ENCODE measurements around the gene C1orf167. TPM values are rescaled to one million over a fixed set of nuclear protein-coding genes. Genes with fewer than 3 reads are reported as not detected.
A peak's percentile ranks its signal among the peaks of the same experiment; 100 is the strongest.

Gene C1orf167
- polyA plus RNA-seq, 1 donor, result 12.1 TPM

DNA sequence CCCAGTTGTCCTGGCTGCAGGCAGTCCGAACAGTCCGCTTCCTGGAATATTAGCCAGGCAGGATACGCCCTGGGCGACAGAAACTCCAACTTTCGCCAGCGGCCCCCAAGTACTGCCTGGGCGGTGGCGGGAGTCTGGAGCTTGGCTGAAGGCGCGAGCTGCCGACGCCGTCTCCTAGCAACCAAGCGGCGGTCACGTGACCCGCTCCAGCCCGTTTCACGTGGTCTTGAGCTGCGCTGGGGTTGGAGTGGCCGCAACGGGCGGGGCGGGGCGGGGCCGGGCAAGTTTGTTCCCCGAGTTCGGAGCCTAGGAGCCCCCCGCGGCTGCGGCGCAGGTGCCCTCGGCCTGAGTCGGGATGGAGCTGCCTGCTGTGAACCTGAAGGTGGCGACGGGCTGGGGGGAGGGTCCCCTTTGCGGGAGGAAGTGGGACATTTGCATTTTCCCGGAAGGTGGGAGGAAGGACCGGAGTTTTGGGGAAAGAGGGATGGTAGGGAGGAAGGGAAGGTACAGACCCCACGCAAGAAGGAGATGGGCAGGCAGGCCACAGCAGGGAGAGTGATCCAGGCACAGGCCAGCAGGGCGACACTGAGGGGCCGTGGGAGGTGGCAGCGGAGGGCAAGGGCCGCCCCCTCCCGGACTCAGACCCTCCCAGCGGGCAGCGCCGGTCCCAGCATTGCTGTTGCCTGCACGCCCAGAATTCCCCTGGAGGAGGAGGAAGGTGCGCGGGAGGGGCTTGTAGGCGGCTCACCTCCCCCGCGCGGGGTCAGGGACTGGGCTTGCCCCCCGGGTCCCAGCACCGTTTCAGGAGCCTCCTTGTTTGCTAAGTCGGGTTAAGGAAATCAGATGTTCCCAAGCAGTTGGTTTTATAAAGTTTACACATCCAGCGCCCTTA lies 25.9 kb upstream of the C1orf167 start, which contains the start of gene AGTRAP:
Gene AGTRAP (plus strand): TSS at position 283 of the 892 bp plus-strand sequence. CDS start 73 bp downstream, at position 356.
- DNase-seq (ENCODE audit: low read depth), result peak; percentile 87

DNA sequence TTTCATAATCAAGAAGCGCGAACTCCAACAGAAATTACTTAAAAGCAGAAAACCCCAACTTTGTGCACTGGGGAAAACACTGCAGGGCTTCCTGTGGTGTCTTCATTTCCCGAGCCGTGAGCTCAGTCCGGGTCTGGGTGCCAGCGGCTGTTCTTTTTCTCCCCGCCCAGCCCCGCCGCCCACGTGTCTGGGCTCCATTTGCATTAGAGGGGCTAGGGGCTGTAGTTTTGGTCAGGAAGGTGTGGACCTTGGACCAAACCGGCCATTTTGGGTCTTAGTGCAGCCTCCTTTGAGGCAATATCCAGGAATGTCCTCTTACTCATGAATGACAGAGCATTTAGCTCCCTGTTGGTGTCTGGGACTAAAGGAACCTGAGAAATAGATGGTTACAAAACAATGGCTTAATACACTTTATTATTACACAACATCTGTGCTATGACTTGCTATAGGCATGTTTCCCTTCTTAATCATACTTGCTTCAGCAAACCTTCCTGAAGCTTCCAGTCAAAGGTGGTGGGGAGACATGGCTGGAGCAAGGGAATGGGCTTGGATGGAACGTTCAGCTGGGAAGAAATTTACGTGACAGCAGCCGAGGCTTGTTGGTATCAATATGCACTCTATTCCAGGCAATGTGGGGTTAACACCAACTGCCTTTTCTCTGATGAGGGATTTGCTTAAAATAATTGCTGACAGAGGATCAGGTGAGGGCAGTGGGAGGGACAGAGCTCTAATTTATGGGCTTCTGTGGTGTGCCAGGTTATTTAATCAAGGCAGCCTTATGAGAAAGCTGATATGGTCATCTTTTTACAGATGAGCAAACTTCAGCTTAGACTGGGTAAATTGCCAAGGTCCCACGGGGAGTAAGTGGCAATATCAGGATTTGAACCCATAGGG lies 25.0 kb upstream of the C1orf167 start:
- no peak for DNase-seq (ENCODE audit: low read depth)

DNA sequence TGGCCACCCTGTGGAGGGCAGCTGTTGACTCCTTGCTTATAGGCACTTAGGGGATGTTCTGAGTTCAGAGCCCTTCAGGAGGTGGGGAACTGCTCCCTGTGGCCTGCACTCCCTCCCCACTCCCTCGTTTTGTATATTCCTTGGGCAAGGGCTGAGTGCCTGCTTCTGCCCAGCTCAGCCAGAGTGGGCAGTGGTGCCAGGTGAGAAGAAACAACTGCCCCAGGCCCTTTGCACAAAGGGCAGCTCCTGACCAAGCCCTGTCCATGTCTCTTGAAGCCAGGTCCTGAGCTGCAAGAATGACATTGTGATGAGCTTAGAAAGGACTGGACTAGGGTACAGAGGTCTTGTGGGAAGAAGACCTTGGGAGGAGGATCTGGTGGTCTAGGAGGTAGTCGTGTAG lies 23.9 kb upstream of the C1orf167 start:
- DNase-seq (ENCODE audit: low read depth), result no peak

DNA sequence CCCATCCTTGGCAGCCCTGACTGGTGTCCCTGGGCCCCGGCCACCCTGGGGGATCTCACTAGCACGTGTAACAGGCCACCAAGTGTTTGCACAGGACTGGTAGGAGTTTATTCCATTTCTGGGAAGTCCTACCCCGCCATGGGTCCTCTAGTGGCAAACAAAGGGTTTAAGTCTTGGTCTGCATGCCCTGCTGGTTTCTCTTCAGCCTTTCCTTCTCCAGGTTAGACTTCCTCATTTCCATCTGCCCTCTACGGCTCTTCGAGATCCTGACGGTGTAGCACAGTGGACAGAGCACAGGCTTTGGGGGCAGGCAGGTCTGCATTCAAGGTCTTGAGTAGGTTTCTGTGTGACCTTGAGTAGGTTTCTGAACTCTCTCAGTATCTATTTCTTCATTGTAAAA lies 23.2 kb upstream of the C1orf167 start:
- DNase-seq (ENCODE audit: low read depth), result no peak

DNA sequence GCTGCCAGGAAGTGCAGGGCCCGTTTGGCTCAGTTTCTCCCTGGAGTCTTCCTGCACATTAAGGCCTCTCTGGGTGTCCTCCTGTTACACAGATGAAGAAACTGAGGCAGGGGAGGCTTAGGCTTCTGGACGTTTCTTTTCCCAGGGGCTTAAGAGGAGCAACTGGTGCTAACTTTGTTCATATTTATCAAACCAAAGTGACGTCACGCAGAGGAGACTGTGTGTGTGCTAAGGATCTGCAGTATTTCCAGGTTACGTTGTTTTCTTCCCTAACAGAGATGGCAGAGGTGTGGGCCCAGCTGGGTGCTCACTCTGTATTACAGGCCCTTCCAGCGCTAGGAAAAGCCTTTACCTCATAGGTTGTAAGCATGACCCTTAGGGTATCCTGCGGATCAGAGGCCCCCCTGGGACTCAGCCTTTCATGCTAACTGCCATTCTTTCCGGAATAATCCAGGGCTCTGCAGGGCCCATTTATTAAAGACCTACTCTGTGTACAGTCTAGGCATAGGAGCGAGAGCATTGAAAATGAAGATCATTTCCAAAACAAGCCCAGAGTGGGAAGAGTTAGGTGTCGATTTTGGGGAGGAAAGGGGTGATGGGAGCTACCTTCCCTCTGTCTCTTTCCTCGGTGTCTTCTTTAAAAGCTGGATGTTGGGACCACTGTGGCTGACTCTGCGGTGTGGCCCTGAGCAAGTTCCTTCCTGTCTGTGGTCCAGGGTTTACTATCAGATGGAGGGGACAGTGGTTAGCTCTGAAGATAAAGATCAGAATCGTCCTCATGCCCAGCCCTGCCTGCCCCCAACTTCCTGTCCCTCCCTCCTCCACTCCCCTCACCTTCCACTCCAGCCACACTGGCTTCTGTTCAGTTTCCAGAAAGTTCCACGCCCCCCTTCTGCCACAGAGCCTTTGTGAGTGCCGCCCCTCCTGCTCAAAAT lies 21.5 kb upstream of the C1orf167 start:
- no peak for DNase-seq (ENCODE audit: low read depth)

DNA sequence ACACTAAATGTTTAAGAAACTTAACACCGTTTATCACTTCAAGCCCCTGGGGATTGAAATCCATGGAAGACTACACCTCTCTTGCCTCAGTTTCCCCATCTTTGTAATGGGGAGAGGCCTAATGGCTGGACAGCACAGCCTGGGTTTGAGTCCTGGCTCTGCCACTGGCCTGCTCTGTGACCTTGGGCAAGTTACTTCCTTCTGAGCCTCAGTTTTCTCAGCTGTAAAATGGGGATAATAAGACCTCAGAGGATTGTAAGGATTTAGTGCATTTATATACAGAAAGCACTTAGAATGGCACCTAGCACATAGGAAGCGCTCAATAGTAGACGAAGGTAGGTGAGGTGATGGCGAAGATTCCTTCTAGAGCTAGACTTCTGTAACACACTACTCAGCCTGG lies 20.5 kb upstream of the C1orf167 start:
- DNase-seq (ENCODE audit: low read depth), result no peak

DNA sequence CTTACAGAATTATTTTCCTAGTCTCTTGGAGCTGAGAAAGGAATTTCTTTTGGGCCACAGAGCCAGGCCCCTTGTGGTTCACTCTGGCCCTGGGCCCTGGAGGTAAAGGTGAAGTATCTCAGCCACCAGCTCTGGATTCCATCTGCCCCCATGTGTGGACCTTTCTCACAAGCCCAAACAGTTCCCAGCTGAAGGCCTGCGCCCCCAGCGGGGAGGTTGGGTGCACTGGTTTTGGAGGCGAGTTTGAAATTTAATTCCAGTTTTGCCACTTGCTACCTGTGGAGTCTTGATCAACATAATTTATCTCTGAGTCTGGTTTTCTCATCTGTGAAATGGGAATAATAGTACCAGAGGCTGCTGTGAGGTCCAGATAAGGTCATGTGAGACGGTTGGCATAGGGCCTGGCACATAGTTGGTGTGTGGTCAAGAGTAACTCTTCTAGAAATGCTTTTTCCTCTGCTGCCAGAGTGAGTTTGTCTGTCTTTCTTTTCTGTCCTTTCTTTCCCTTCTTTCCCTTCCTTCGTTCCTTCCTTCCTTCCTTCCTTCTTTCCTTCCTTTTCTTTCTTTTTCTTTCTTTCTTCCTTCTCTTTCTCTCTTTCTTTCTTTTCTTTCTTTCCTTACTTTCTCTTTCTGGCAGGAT lies 20.0 kb upstream of the C1orf167 start:
- no peak for DNase-seq (ENCODE audit: low read depth)

DNA sequence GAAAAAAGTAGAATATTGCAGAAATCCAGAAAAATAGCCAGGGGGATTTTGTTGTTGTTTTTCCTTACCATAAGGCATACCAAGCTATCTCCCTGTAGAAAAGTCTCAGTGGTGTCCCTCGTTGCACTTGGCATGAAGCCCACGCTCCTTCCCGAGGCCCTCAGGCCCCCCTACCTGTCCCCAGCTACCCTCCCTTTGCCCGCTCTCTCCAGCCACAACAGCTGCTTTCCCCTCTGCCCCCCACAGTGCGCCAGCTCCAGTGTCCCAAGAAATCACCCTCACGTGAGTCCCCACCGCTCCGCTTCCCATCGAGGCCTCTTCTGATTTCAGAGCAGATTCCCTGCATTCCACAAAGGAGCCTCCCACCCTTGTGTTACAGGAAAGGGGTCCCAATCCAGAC lies 17.7 kb upstream of the C1orf167 start:
- DNase-seq (ENCODE audit: low read depth), result no peak

DNA sequence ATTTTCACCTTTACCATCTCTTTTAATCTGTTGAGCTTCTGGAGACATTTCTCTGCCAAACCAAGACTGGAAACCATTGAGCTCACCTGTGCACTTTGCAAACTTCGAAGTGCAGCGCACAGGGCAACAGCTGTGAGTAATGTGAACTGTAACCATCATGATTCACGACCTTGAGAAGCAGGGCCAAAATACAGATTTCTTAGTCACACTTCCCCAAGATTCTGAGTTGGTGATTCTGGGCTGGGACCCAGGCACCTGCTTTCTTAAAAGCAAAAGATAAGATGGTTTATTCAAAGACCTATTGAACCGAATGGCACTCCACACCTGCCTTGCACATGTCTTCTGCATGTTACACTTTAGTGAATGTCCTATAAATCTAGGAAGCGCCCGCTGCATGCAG lies 15.9 kb upstream of the C1orf167 start:
- DNase-seq (ENCODE audit: low read depth), result no peak

DNA sequence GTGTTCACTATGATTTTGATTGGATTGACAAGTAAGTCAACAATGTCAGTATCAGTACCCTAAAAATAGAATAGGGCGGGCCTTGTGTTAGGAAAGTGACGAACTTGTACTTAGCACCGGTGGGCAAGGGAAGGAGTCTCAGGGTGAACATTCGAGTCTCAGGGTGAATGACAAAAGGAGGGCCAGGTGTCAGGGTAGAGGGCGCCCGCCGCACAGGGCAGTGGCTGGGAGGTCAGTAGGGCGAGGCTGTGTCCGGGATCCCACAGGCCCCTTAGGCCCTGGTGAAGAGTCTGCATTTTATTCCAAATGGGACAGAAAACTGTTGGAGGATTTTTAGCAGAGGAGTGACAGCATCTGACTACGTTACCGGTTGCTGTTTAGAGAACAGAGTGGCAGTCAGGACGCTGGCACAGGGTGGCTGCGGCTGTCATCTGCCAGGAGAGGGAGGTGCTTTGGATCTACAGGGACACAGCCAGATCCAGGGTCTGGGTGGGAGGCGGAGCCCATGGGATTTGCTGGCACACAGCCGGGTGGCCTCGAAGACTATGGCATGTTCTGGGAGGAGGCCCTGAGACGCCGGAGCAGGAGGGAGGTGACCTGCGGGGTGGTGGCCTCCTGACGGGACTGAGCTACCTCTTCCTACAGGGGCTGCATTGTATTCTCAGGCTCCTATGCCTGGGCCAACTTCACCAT lies 15.1 kb upstream of the C1orf167 start:
- no peak for DNase-seq (ENCODE audit: low read depth)

DNA sequence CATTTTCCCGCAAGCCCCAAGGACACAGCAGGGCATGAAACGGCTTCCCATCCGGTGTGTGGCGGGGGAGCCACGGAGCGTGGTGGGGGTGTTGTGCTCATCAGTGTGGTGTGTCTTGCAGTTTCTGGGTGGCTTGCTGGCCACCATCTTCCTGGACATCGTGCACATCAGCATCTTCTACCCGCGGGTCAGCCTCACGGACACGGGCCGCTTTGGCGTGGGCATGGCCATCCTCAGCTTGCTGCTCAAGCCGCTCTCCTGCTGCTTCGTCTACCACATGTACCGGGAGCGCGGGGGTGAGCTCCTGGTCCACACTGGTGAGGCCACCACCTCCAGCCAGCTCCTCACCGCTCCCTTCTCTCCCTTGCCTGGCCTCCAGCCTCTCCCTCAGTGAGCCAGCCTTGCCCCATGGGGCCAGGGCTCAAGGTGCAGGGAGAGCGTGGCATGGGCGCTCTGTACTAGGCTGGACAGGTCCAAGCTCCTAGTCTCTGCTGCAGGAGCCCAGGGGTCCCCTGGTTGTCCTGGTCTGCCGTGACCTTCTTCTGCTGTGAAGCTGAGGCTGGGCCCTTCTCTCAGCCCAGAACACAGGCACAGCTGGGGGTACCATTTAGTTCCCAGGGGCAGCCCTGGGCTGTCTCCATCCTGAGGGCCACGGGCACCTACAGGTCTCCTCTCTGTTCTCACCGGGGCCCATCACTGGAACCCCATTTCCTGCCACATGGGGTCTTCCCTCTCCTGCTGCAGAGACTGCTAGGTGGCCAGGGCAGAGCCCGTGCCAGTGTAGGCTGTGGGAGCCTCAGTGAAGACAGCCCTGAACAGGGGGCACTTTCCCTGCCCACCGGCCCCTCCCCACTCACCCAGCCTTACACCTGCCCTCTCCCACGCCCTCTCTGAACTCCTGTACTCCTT lies 13.4 kb upstream of the C1orf167 start:
- no peak for DNase-seq (ENCODE audit: low read depth)

DNA sequence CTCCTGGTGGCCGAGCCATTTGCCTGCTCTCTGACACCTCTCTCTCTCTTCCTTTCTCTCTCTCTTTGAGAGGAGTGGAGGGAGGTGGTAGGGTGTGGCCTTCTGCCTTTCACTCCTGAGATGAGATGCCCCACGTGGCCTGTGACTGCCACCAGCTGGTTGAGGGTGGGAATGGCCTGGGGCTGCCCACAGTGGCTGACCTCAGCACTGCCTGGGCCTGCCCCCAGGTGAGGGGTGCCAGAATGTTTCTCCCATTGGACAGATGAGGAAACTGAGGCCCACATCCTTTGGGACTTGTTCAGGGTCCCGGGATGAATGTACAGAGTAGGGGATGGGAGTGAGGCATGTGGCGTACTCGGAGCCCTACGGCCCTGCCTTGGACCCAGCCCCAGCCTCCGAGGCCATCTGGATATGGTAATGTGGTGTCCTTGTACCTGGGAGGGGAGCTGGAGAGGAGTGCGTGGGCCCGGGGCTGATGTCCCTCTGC lies 12.7 kb upstream of the C1orf167 start:
- DNase-seq (ENCODE audit: low read depth), result no peak

DNA sequence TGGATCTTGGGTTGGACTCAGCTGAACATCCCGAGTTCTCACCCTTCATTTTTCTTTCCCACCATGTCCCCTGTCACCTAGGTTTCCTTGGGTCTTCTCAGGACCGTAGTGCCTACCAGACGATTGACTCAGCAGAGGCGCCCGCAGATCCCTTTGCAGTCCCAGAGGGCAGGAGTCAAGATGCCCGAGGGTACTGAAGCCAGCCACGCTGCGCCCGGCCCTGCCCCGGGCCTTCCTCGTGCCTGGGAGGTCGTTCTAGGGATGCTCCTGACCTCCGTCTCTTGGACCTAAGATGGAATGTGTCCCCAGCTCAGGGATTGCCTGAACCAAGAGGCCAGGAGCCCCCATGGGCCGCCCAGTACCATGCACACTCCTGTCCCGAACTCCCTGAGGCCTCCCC lies 12.0 kb upstream of the C1orf167 start:
- no peak for DNase-seq (ENCODE audit: low read depth)

DNA sequence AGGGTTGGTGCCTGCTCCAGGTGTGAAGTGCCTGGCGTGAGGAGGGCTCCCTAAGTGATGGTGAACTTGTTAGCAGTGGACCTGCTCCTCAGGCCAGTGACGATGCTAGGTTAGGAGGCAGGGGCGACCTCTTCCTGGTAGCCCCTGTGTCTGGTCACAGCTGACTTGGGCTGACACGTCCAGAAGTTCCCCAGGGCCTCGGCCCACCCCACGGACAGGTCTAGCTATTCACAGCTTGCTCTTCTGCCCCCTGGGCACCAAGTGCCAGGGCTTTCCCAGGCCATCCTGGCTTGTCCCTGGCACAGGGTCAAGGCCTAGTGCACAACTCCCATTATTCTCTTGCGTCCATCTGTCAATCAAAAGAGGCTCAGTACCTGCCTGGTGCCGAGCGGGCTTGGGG lies 10.9 kb upstream of the C1orf167 start:
- DNase-seq (ENCODE audit: low read depth), result no peak

DNA sequence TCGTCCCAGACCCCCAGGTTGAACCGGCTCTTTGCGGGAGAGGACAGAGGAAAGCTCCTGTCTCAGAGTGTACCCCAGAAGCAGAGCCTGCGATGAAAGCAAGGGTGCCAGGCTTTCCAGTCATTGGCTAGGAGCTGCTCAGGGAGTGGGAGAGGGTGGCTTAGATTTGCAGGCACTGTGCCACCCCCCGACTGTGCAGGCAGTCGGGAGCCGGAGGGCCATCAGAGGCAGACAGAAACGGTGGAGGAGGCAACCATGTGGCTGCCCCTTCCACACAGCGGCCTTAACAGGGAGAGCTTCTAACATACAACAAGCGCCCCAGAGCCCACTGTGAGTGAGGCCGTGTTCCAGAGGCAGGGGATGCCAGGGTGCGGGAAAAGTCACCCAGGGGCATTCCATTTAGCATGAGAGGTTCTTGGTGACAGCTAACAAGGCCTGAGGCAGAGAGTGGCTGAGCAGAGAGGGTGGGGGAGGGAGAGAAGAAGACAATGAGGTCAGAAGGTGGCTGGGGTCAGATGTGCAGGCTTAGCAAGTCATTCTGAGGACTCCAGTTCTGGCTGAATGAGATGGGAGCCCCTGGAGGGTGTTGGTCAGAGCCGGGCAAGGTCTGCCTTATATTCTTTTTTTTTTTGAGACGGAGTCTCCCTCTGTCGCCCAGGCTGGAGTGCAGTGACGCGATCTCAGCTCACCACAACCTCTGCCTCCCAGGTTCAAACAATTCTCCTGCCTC lies 9.5 kb upstream of the C1orf167 start:
- DNase-seq (ENCODE audit: low read depth), result no peak

DNA sequence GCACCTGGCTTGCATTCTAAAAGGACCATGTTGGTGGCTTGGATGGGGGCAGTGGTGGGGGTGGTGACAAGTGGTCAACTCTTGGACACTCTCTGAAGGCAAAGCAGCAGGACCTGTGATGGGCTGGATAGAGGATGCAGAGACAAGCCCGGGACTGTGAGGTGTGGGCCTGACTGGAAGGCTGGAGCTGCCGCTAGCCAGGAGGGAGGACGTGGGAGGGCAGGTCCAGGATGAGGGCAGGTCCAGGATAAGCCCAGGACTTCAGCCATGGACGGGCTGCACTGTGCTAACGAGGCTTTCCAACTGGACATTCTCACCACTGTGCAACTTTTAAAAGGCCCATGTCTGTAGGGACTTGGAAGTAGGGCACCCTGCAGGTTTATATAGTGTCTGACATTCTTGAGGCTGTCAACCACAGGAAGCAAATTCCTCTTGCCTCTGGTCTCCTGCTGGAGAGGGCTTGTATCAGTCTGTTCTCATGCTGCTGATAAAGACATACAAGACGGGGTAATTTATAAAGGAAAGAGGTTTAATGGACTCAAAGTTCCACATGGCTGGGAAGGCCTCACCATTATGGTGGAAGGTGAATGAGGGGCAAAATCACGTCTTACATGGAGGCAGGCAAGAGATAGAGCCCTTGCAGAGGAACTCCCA lies 8.3 kb upstream of the C1orf167 start:
- DNase-seq (ENCODE audit: low read depth), result no peak

DNA sequence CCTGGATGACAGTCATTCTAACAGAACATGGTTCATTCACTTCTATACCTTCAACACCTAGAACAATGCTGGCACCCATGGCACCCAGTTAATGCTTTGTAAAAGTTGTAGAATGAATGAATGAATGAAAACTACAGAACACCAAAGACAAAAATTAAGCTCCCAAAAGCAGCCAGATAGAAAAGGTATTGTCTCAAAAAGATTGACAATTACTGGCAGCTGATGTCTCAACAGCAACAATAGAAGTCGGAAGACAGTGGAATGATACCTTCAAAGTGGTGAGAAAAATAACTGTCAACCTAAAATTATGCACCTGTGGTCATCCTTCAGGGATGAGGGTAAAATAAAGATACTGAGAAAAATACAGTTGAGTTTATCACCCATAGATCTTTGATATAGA lies 4.9 kb upstream of the C1orf167 start:
- DNase-seq (ENCODE audit: low read depth), result no peak

DNA sequence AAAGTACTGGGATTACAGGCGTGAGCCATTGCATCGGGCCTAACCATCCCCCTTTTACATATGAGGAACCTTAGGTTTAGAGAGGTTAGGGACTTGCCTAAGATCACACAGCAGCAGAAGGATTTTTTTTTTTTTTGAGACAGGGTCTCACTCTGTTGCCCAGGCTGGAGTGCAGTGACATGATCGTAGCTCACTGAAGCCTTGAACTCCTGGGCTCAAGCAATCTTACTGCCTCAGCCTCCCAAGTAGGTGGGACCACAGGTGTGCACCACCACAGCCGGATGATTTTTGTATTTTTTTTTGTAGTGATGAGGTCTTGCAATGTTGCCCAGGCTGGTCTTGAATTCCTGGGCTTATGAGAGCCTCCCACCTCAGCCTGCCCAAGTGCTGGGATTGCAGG lies 2.2 kb upstream of the C1orf167 start:
- DNase-seq (ENCODE audit: low read depth), result no peak
